HG03039 (cell line): Measurements from ENCODE around the gene TTC38.

Experiments used
- ATAC-seq: cut with Tn5 transposase; IDR thresholded peaks from one replicate; pipeline ENCODE4 v1.9.1; 2021; ENCODE audit warnings: mild to moderate bottlenecking, moderate library complexity; ENCODE audit not compliant: unreplicated experiment

The TTC38 gene

DNA sequence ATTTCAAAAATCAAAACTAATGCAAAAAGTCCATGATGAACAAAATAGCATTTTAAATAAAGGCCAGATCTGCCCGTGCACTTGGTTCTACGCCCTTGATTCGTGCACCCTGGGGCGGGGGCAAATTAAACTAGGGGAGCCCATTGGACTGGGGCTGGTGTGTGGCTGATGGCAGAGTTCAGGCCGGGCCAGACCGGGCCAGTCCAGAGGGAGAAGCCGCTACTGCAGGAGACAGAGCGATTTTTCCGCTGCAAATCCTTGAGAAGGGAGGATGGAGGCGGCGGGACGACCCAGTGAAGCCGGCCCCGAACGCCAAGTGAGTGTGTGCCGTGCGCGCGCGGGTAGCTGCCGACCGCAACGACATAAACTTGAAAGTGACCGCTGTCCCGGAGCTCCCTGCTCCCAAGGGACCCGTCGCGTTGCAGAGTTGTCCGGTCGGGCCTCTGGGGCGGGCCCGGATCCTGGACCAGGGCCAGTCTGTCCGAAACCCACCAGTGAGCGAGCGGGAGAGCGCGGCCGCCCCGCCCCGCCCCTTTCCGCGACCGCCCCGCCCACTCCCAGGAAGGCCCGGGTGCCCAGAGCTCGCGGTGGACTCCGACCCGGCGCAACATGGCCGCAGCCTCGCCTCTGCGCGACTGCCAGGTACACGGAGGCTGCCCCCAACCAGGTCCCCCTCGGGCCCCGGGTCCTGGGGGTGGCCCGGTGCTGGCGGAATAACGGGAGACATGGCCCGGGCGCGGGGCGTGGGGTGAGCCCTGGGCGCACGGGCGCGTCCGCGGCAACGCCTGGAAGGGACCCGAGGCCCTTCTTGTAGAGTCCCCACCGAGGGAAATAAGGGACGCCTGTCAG lies at the start of gene TTC38:
Gene TTC38 (plus strand): TSS at position 578 of the 849 bp plus-strand sequence. CDS start 32 bp downstream, at position 610.
- ATAC-seq, result peak; percentile 51

DNA sequence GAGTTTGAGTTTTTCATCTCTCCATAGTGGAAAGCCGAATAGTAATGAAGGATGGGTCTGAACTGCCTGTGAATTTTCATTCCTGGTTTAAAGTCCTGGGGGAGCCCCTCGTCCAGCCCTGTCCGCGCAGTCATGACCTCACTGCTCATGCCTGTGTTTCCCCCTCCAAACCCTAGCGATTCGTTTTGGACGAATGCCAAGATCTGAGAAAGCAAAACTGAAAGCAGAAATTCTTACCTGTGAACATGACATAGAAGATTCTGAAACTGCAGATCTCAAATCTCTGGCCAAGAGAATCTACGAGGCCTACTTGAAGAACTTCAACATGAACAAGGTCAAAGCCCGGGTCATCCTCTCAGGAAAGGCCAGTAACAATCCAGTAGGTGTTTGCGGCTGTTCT lies 48.2 kb upstream of the TTC38 start:
- ATAC-seq, result no peak

- no peak for ATAC-seq
Observed at GRCh38 chr22:46220921-46221320, 46.9 kb upstream of the TTC38 start.

DNA sequence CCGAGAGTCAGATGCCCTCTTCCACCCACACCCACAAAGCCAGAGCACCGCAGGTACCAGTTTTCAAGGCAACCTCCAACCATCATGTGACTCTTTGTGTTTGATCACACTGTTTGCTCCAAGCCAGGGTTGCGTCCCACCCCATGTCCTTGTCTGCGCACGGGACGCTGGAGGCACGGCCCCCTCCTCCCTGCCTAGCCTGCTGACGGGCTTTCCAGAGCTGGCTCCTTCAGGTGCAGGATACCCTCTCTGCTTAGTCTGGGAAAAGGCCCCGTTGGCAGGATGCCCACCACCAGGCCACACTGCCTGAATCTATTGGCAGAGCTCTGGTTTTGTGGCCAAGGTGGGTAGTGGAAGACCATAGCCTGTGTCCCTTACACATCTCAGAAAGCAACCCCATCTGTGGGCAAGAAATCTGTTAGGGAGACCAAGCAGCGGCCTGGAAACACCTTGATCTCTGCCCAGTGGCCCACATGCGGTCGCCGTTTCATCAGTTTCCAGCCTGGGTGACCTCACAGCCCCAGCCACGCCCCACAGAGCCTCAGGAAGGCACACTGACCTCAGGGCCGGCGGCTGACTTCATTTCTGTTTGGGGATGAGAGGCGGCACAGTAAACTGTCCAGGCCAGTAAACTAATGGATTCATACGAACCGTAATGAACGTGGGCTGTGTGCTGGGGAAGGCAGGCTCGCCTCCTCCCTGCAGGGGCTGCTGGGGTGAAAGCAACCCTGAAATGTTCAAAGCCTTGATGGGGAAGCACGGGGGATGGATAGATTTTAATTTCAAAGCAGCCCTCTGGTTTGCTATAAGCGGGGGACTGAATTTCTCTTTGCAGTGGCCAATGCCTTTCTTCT lies 43.5 kb upstream of the TTC38 start:
- no peak for ATAC-seq

GRCh38 chr22:46224898-46225290 lies 42.9 kb upstream of the TTC38 start:
- ATAC-seq, result no peak

DNA sequence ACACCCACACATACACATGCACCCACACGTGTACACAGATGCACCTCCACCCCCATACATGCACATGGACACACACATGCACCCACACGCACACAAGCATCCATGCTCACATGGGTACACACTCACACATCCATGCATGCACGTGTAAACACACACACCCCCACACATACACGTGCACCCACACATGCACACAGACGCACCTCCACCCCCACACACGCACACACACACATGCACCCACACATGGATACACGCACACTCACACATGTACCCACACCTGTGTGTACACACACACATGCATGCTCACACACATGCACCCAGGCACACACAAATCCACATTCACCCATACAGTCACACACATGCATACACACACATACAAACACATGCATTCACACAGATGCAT lies 42.2 kb upstream of the TTC38 start:
- no peak for ATAC-seq

- no peak for ATAC-seq
Observed at GRCh38 chr22:46226577-46226976, 41.2 kb upstream of the TTC38 start.

DNA sequence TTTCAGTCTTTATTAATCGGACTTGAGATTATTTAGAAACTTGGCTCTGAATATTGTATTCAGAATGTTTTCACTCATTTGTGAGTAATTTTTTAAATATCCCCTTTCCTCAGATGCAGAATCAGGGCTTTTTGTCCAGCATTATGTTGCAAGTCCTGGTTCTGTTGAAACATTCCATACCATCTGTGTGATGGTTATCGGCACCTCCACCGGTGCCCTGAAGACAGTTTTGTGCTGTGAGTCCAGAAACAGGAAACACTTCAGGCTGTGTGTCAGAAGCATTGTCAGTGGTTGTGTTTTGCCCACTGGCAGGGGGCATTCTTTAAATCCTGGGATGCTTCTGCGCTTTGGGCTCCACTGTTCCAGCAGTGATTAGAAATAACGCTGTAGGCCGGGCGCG lies 38.1 kb upstream of the TTC38 start:
- no peak for ATAC-seq

GRCh38 chr22:46230262-46230901 lies 37.4 kb upstream of the TTC38 start:
- ATAC-seq, result no peak

- ATAC-seq, result no peak
Observed at GRCh38 chr22:46233231-46233630, 34.6 kb upstream of the TTC38 start.

GRCh38 chr22:46234969-46235368 lies 32.8 kb upstream of the TTC38 start:
- no peak for ATAC-seq

GRCh38 chr22:46237453-46238124 lies 30.2 kb upstream of the TTC38 start:
- no peak for ATAC-seq

DNA sequence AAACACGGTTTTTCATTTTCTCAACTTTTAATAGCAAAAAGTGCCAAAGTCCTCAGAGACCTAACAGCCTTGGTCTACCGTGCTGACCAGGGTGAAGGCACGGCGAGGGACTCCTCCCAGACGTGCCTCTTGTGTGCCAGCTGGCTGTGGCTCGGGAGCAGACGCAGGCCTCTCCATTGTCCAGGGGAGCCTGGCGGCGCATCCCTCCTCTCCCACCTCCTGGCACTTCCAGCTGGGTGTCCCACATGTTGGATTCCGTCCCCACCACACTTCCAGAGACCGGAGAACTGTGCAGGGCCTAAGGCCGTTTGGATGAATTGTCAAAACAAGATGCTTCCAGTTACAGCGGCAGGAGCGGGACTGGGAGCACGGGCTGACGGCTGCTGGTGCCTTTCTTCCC lies 29.3 kb upstream of the TTC38 start:
- ATAC-seq, result no peak

GRCh38 chr22:46239261-46240048 lies 28.4 kb upstream of the TTC38 start:
- no peak for ATAC-seq

DNA sequence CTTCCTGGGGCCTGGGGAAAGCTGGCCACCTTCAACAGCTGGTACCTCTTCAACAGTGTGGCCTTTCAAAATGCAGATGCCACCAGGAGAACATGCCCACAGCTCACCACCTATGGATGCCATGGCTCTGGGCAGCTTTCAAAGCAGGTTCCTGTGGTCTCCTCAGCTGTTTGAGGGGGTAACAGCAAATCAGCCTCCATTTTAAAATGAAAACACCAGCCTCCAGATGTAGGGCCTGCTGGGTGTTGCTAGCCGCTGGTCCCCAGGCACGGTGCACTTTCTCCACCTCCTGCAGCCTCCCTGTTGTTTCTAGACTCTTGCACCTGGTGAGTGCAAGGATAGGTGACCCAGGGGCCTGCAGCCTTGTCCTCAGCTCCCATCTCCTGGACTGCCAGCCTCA lies 27.7 kb upstream of the TTC38 start:
- ATAC-seq, result no peak

DNA sequence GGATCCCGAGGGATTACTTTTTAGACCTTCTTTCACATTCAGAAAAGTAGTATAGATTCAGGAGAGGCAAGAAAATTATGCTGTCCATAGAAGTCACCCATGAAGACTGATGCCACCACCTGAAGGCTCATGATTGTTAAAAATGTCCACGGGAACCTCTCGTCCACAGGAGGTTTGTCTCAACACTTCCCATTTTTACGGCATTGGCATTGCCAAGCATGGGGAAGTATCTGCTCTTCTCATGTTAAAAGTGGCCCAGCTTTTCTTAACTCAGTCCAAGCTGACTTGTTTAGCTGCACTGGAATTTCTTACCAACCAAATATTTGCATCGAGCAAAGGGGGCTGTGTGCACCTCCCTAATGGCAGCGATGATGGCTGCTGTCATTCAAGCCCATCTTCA lies 27.3 kb upstream of the TTC38 start:
- ATAC-seq, result no peak

- ATAC-seq, result no peak
Observed at GRCh38 chr22:46240907-46241306, 26.9 kb upstream of the TTC38 start.

DNA sequence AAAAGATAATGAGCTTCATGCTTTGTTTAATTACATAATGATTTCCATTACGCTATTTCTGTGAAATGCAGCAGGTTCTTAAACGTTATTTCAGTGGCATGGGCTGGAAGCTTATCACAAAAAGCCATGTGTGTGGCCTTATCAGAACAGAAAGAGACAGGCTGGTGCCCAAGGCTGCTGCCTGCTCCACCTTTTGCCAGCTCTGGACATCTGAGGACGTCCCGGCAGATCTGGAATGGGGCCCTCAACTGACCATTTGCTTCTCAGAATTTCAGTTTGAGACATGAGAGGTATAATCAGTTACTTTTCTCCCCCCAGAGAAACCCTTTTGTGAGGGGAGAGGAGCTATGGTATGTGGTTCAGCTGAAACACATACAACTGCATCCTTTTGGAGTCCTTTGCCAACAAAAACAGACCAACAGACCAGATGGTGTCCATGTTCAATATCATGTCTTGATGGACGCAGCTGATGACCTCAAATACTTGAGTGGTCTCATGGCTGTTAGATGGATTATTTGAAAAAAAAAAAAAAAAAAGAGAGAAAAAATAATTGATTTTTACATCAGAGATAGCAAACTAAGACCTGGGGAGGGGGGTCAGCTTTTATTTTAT lies 26.3 kb upstream of the TTC38 start:
- no peak for ATAC-seq

- no peak for ATAC-seq
Observed at GRCh38 chr22:46242076-46242475, 25.7 kb upstream of the TTC38 start.

DNA sequence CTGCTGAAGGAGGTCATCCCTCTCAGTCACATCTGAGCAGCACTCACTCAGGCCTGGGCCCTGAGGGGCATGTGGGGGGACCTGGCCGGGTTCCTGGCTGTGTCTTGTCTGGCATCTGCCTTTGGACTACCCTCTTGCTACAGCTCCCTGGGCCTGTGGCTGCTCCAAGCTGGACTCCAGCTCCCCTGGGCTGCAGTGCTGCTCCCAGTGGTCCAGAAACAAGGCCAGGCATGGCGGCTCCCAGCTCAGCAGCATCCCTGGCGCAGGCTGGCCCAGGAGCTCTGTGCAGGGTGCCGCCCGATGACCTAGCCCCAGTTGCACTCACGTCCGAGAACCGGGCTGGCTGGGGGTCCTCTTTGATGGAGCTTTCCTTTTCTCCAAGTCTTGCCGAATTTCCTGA lies 23.0 kb upstream of the TTC38 start:
- no peak for ATAC-seq
